ENCODE results near the gene PCDHB8. TPM values are rescaled to one million over a fixed set of nuclear protein-coding genes. Genes with fewer than 3 reads are reported as not detected.
"Not testable (repeated sequence)": the region's sequence is repeated elsewhere in the genome, so short reads cannot be mapped to it uniquely, and the experiment has no call there.

The PCDHB8 gene
- total RNA-seq, 1 donor from 2014 or later = 1.7 TPM

DNA sequence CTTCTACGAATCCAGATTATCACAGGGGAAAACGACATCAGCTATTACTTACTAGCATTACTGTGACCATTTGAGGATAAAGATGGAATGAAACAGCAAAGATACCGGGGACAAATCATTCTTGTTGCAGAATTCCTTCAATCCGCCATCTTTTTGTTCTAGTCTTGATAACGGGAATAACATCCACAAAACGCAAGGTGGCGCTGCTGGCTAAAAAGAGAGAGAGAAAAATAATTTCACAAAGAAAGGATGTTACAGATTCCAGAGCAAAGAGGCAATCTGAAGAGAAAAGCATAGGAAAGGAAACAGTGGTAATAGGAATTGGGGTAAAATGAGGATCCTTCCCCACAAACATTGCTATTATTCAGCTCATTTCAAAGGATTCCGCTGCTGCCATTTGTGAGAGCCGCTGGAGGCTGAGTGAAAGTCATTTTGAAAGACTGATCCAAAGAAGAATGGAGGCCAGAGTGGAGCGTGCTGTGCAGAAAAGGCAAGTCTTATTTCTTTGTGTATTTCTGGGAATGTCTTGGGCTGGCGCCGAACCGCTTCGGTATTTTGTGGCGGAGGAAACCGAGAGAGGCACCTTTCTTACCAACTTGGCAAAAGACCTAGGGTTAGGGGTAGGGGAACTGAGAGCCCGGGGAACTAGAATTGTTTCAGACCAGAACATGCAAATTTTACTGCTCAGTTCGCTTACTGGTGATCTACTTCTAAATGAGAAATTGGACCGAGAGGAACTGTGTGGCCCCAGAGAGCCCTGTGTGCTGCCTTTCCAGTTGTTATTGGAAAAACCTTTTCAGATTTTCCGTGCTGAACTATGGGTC is 5.0 kb upstream of the PCDHB8 start, which contains the start of gene PCDHB7:
PCDHB7 (plus strand) TSS at position 264 of the 824 bp plus-strand sequence; CDS start at position 456, 192 bp downstream.
- Mint-ChIP-seq H3K27ac (ENCODE audit: unreplicated experiment) (no peak within 1 kb of the TSS), H3K36me3 (ENCODE audit: low read depth) (peaks cover 26% of the 10 kb centered on the region), H3K4me3 (ENCODE audit: unreplicated experiment) (no peak within 1 kb of the TSS), H3K27me3 (ENCODE audit: low read depth) (no peaks in the 10 kb centered on the region), H3K9me3 (ENCODE audit: low read depth) (peaks cover 52% of the 10 kb centered on the region), H3K4me1 (ENCODE audit: low read depth) (no peaks in the 10 kb centered on the region)
- TF ChIP-seq, protein P1, sequence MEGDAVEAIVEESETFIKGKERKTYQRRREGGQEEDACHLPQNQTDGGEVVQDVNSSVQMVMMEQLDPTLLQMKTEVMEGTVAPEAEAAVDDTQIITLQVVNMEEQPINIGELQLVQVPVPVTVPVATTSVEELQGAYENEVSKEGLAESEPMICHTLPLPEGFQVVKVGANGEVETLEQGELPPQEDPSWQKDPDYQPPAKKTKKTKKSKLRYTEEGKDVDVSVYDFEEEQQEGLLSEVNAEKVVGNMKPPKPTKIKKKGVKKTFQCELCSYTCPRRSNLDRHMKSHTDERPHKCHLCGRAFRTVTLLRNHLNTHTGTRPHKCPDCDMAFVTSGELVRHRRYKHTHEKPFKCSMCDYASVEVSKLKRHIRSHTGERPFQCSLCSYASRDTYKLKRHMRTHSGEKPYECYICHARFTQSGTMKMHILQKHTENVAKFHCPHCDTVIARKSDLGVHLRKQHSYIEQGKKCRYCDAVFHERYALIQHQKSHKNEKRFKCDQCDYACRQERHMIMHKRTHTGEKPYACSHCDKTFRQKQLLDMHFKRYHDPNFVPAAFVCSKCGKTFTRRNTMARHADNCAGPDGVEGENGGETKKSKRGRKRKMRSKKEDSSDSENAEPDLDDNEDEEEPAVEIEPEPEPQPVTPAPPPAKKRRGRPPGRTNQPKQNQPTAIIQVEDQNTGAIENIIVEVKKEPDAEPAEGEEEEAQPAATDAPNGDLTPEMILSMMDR (IDR thresholded peaks at IDR 0.05) = peak; percentile 29
- DNase-seq (ENCODE audit: low spot score) = no peak

DNA sequence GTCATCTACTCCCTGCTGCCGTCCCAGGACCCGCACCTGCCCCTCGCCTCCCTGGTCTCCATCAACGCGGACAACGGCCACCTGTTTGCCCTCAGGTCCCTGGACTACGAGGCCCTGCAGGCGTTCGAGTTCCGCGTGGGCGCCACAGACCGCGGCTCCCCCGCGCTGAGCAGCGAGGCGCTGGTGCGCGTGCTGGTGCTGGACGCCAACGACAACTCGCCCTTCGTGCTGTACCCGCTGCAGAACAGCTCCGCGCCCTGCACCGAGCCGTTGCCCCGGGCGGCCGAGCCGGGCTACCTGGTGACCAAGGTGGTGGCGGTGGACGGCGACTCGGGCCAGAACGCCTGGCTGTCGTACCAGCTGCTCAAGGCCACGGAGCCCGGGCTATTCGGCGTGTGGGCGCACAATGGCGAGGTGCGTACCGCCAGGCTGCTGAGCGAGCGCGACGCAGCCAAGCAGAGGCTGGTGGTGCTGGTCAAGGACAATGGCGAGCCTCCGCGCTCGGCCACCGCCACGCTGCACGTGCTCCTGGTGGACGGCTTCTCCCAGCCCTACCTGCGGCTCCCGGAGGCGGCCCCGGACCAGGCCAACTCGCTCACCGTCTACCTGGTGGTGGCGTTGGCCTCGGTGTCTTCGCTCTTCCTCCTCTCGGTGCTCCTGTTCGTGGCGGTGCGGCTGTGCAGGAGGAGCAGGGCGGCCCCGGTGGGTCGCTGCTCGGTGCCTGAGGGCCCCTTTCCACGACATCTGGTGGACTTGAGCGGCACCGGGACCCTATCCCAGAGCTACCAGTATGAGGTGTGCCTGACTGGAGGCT is 3.1 kb upstream of the PCDHB8 start:
- peaks cover 36% of the 10 kb centered on the region for H3K9me3 Mint-ChIP-seq (ENCODE audit: low read depth)
- peaks cover 15% of the 10 kb centered on the region for H3K36me3 Mint-ChIP-seq (ENCODE audit: low read depth)
- not testable (repeated sequence) for H3K4me3 Mint-ChIP-seq (ENCODE audit: unreplicated experiment); H3K27ac Mint-ChIP-seq (ENCODE audit: unreplicated experiment); H3K27me3 Mint-ChIP-seq (ENCODE audit: low read depth); DNase-seq (ENCODE audit: low spot score); H3K4me1 Mint-ChIP-seq (ENCODE audit: low read depth)

DNA sequence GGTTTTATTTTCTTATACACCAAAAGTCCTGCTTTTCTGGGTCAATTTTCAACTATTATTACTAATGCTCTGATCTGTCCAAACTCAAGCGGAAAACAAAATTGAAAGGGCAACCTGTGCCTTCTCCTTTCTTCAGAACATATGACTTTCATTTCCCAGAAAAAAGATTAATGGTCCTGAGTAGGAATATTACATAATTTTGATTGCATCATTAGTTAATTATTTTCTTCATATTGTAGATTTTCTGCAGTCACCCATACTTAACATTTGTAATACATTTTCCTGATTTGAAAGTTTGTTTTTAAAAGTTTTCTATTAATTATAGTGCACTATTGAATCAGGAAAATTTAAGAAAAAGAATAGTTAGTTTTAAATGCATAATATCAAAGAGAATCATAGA is 1.7 kb upstream of the PCDHB8 start:
- Mint-ChIP-seq H3K9me3 (ENCODE audit: low read depth) (peaks cover 29% of the 10 kb centered on the region), H3K27ac (ENCODE audit: unreplicated experiment) (no peak overlapping the region), H3K36me3 (ENCODE audit: low read depth) (peaks cover 9% of the 10 kb centered on the region), H3K4me3 (ENCODE audit: unreplicated experiment) (no peak overlapping the region), H3K27me3 (ENCODE audit: low read depth) (no peaks in the 10 kb centered on the region), H3K4me1 (ENCODE audit: low read depth) (no peaks in the 10 kb centered on the region)
- TF ChIP-seq, protein P1 (IDR thresholded peaks at IDR 0.05) = no peak
- no peak for DNase-seq (ENCODE audit: low spot score)

DNA sequence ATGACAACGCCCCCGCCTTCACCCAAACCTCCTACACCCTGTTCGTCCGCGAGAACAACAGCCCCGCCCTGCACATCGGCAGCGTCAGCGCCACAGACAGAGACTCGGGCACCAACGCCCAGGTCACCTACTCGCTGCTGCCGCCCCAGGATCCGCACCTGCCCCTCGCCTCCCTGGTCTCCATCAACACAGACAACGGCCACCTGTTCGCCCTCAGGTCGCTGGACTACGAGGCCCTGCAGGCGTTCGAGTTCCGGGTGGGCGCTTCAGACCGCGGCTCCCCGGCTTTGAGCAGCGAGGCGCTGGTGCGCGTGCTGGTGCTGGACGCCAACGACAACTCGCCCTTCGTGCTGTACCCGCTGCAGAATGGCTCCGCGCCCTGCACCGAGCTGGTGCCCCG is 1.8 kb downstream of the PCDHB8 start:
- not testable (repeated sequence) for DNase-seq (ENCODE audit: low spot score); H3K4me3 Mint-ChIP-seq (ENCODE audit: unreplicated experiment); H3K27me3 Mint-ChIP-seq (ENCODE audit: low read depth); H3K27ac Mint-ChIP-seq (ENCODE audit: unreplicated experiment); H3K4me1 Mint-ChIP-seq (ENCODE audit: low read depth)
- Mint-ChIP-seq H3K36me3 (ENCODE audit: low read depth) (peaks cover 20% of the 10 kb centered on the region), H3K9me3 (ENCODE audit: low read depth) (peaks cover 31% of the 10 kb centered on the region)

DNA sequence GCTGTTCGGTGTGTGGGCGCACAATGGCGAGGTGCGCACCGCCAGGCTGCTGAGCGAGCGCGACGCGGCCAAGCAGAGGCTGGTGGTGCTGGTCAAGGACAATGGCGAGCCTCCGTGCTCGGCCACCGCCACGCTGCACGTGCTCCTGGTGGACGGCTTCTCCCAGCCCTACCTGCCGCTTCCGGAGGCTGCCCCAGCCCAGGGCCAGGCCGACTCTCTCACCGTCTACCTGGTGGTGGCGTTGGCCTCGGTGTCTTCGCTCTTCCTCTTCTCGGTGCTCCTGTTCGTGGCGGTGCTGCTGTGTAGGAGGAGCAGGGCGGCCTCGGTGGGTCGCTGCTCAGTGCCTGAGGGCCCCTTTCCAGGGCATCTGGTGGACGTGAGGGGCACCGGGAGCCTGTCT is 2.3 kb downstream of the PCDHB8 start:
- H3K27me3 Mint-ChIP-seq (ENCODE audit: low read depth); DNase-seq (ENCODE audit: low spot score); H3K4me3 Mint-ChIP-seq (ENCODE audit: unreplicated experiment); H3K4me1 Mint-ChIP-seq (ENCODE audit: low read depth); H3K27ac Mint-ChIP-seq (ENCODE audit: unreplicated experiment): not testable (repeated sequence)
- H3K9me3 Mint-ChIP-seq (ENCODE audit: low read depth) = peaks cover 34% of the 10 kb centered on the region
- H3K36me3 Mint-ChIP-seq (ENCODE audit: low read depth) = peaks cover 22% of the 10 kb centered on the region

DNA sequence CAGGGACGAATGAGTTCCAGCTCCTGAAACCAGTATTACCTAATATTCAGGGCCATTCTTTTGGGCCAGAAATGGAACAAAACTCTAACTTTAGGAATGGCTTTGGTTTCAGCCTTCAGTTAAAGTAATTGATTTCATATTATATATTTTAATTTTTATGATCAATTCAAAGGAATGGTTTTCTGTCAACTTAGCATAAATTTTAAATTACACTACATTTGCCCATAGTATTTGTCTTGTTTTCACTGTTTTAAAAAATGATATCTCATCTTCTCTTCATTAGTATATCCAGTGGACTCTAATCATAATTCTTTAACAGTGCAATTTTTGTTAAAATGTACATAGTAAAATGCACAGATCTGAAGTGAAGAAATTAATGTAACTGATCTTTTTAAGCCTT is 2.7 kb downstream of the PCDHB8 start:
- no peaks in the 10 kb centered on the region for H3K4me1 Mint-ChIP-seq (ENCODE audit: low read depth)
- H3K36me3 Mint-ChIP-seq (ENCODE audit: low read depth) = peaks cover 24% of the 10 kb centered on the region
- no peaks in the 10 kb centered on the region for H3K27me3 Mint-ChIP-seq (ENCODE audit: low read depth)
- H3K27ac Mint-ChIP-seq (ENCODE audit: unreplicated experiment) = no peak overlapping the region
- no peak overlapping the region for H3K4me3 Mint-ChIP-seq (ENCODE audit: unreplicated experiment)
- TF ChIP-seq, protein P1 (IDR thresholded peaks at IDR 0.05) = no peak
- DNase-seq (ENCODE audit: low spot score) = no peak
- peaks cover 37% of the 10 kb centered on the region for H3K9me3 Mint-ChIP-seq (ENCODE audit: low read depth)
